HFF-Myc (cell line): Measurements from ENCODE around the gene PPIA.
"Not testable (repeated sequence)": the region's sequence is repeated elsewhere in the genome, so short reads cannot be mapped to it uniquely, and the experiment has no call there.

Experiments
- DNase-seq: peaks from one replicate; pipeline ENCODE4 v3.0.0-alpha.2; 2011; ENCODE audit warnings: low read depth; ENCODE audit errors: extremely low read depth
- H3K4me3 ChIP-seq: replicated peaks from 2 replicates; pipeline ENCODE4 v1.5.1; 2011; ENCODE audit warnings: low read depth, mild to moderate bottlenecking, control low read depth, low read length
- TF ChIP-seq, protein P1 (sequence below): IDR thresholded peaks from 2 replicates; pipeline ENCODE4 v1.5.1; 2012; ENCODE audit warnings: mild to moderate bottlenecking, low read depth, low read length, control low read depth; ENCODE audit errors: missing control alignments

The PPIA gene

GRCh38 chr7:44769376-44769775 lies 27.1 kb upstream of the PPIA start:
- H3K4me3 ChIP-seq = no peak overlapping the region
- DNase-seq = no peak
- TF ChIP-seq, protein P1, sequence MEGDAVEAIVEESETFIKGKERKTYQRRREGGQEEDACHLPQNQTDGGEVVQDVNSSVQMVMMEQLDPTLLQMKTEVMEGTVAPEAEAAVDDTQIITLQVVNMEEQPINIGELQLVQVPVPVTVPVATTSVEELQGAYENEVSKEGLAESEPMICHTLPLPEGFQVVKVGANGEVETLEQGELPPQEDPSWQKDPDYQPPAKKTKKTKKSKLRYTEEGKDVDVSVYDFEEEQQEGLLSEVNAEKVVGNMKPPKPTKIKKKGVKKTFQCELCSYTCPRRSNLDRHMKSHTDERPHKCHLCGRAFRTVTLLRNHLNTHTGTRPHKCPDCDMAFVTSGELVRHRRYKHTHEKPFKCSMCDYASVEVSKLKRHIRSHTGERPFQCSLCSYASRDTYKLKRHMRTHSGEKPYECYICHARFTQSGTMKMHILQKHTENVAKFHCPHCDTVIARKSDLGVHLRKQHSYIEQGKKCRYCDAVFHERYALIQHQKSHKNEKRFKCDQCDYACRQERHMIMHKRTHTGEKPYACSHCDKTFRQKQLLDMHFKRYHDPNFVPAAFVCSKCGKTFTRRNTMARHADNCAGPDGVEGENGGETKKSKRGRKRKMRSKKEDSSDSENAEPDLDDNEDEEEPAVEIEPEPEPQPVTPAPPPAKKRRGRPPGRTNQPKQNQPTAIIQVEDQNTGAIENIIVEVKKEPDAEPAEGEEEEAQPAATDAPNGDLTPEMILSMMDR = no peak

DNA sequence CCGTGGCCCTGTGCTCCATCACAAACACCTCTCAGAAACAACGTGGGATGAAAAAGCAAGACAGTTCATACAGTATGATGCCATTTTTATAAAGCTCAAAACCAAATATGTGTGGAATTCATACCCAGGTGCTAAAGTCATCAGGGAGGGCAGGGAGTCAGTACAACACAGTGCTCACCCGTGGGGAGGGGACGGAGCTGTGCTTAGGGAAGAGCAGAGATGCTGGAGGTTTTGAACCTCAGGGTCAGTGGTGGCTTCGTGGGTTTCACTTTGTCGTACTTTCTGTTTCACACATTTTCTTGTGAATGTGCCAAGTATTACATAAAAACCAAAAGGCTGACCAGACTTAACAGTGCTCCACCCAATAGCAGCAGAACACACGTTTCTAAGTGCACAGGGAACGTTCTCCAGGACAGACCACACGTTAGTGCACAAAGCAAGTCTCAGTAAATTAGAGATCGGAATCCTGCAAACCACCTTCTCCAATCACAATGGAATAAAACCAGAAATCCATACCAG lies 26.6 kb upstream of the PPIA start:
- H3K4me3 ChIP-seq = no peak overlapping the region
- no peak for DNase-seq
- TF ChIP-seq, protein P1 = no peak

- DNase-seq = no peak
- TF ChIP-seq, protein P1 = no peak
- no peak overlapping the region for H3K4me3 ChIP-seq
Observed at GRCh38 chr7:44771358-44771757, 25.1 kb upstream of the PPIA start.

GRCh38 chr7:44772440-44772839 lies 24.0 kb upstream of the PPIA start:
- no peak overlapping the region for H3K4me3 ChIP-seq
- TF ChIP-seq, protein P1 = no peak
- DNase-seq = no peak

DNA sequence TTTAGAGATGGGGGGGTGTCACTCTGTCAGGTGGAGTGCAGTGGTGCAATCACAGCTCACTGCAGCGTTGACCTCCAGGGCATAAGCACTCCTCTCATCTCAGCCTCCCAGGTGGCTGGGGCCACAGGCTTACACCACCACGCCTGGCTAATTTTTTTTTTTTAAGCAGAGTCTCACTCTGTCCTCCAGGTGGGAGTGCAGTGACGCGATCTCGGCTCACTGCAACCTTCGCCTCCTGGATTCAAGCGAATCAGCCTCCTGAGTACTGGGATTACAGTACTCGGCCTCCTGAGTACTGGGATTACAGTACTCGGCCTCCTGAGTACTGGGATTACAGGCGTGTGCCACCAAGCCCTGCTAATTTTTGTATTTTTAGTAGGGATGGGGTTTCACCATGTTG lies 23.6 kb upstream of the PPIA start:
- H3K4me3 ChIP-seq = no peak overlapping the region
- TF ChIP-seq, protein P1 = no peak
- DNase-seq = no peak

- H3K4me3 ChIP-seq, DNase-seq: not testable (repeated sequence)
Observed at GRCh38 chr7:44774486-44774885, 22.0 kb upstream of the PPIA start.

GRCh38 chr7:44775383-44776107 lies 20.9 kb upstream of the PPIA start:
- TF ChIP-seq, protein P1 = no peak
- no peak for DNase-seq
- no peak overlapping the region for H3K4me3 ChIP-seq
